Parathyroid adenoma (tissue), 2 donors: ENCODE measurements around the gene SNAP47.

ENCODE experiments used
- H2AFZ ChIP-seq: fragments of 300-600 bp; sonication (generic); one replicate; pipeline ENCODE4 v1.7.0; 2017; ENCODE audit warnings: antibody characterized with exemption, mild to moderate bottlenecking
- H3K27ac ChIP-seq: fragments of 300-600 bp; sonication (generic); one replicate; pipeline ENCODE4 v1.7.0; 2017
- H3K27me3 ChIP-seq: fragments of 300-600 bp; sonication (generic); one replicate; pipeline ENCODE4 v1.7.0; 2017; ENCODE audit warnings: low read length; ENCODE audit not compliant: control insufficient read depth, insufficient read depth
- H3K36me3 ChIP-seq: fragments of 300-600 bp; sonication (generic); one replicate; pipeline ENCODE4 v1.7.0; 2017; ENCODE audit warnings: low read length; ENCODE audit not compliant: control insufficient read depth, insufficient read depth
- H3K4me1 ChIP-seq: fragments of 300-600 bp; sonication (generic); one replicate; pipeline ENCODE4 v1.7.0; 2017; ENCODE audit warnings: control low read depth
- H3K4me2 ChIP-seq: fragments of 300-600 bp; sonication (generic); one replicate; pipeline ENCODE4 v1.7.0; 2017; ENCODE audit warnings: low read length
- H3K4me3 ChIP-seq: fragments of 300-600 bp; sonication (generic); one replicate; pipeline ENCODE4 v1.7.0; 2017; ENCODE audit warnings: low read depth, low read length
- H3K79me2 ChIP-seq: fragments of 300-600 bp; sonication (generic); one replicate; pipeline ENCODE4 v1.7.0; 2017; ENCODE audit warnings: control low read depth
- H3K9ac ChIP-seq: fragments of 300-600 bp; sonication (generic); one replicate; pipeline ENCODE4 v1.7.0; 2017; ENCODE audit warnings: mild to moderate bottlenecking
- H3K9me3 ChIP-seq: fragments of 300-600 bp; sonication (generic); one replicate; pipeline ENCODE4 v1.7.0; 2017; ENCODE audit warnings: low read length; ENCODE audit not compliant: control insufficient read depth
- CTCF ChIP-seq: fragments of 300-600 bp; sonication (generic); IDR thresholded peaks from one replicate; pipeline ENCODE4 v1.7.0; 2017; ENCODE audit warnings: antibody characterized with exemption, mild to moderate bottlenecking
- donor health status: primary hyperparathyroidism.

SNAP47 gene

GRCh38 chr1:227797625-227798024 is 62.4 kb downstream of the SNAP47 start:
- no peak for TF ChIP-seq CTCF
- Histone ChIP-seq H3K4me1 (no peaks in the 10 kb centered on the region), H3K9me3 (no peaks in the 10 kb centered on the region), H3K27ac (no peak overlapping the region), H3K4me3 (no peak overlapping the region), H3K4me2 (no peak overlapping the region), H2AFZ (no peak overlapping the region), H3K9ac (no peak overlapping the region), H3K36me3 (no peaks in the 10 kb centered on the region), H3K79me2 (no peaks in the 10 kb centered on the region), H3K27me3 (no peaks in the 10 kb centered on the region)

GRCh38 chr1:227798078-227798802 is 63.0 kb downstream of the SNAP47 start:
- no peaks in the 10 kb centered on the region for H3K9me3 ChIP-seq
- H3K4me2 ChIP-seq = no peak overlapping the region
- H2AFZ ChIP-seq = no peak overlapping the region
- no peak overlapping the region for H3K27ac ChIP-seq
- no peaks in the 10 kb centered on the region for H3K4me1 ChIP-seq
- no peak overlapping the region for H3K4me3 ChIP-seq
- no peak for TF ChIP-seq CTCF
- no peak overlapping the region for H3K9ac ChIP-seq
- H3K27me3 ChIP-seq = no peaks in the 10 kb centered on the region
- no peaks in the 10 kb centered on the region for H3K36me3 ChIP-seq
- no peaks in the 10 kb centered on the region for H3K79me2 ChIP-seq

- Histone ChIP-seq H3K4me1 (no peaks in the 10 kb centered on the region), H3K36me3 (no peaks in the 10 kb centered on the region), H3K4me2 (no peak overlapping the region), H3K4me3 (no peak overlapping the region), H3K9ac (no peak overlapping the region), H3K27me3 (no peaks in the 10 kb centered on the region), H3K9me3 (no peaks in the 10 kb centered on the region), H2AFZ (no peak overlapping the region), H3K79me2 (no peaks in the 10 kb centered on the region), H3K27ac (no peak overlapping the region)
- no peak for TF ChIP-seq CTCF
Observed at GRCh38 chr1:227799756-227800155, 64.5 kb downstream of the SNAP47 start.

- no peaks in the 10 kb centered on the region for H3K9me3 ChIP-seq
- H2AFZ ChIP-seq = no peak overlapping the region
- H3K27ac ChIP-seq = no peak overlapping the region
- no peaks in the 10 kb centered on the region for H3K79me2 ChIP-seq
- no peaks in the 10 kb centered on the region for H3K4me1 ChIP-seq
- no peak overlapping the region for H3K4me2 ChIP-seq
- no peak overlapping the region for H3K9ac ChIP-seq
- H3K36me3 ChIP-seq = no peaks in the 10 kb centered on the region
- no peaks in the 10 kb centered on the region for H3K27me3 ChIP-seq
- no peak overlapping the region for H3K4me3 ChIP-seq
- TF ChIP-seq CTCF = no peak
Observed at GRCh38 chr1:227803933-227804332, 68.7 kb downstream of the SNAP47 start.

- H3K36me3 ChIP-seq = no peaks in the 10 kb centered on the region
- no peak for TF ChIP-seq CTCF
- no peaks in the 10 kb centered on the region for H3K9me3 ChIP-seq
- no peak overlapping the region for H3K9ac ChIP-seq
- no peaks in the 10 kb centered on the region for H3K4me1 ChIP-seq
- no peaks in the 10 kb centered on the region for H3K27me3 ChIP-seq
- H3K4me3 ChIP-seq = no peak overlapping the region
- no peak overlapping the region for H2AFZ ChIP-seq
- H3K27ac ChIP-seq = no peak overlapping the region
- no peak overlapping the region for H3K4me2 ChIP-seq
- H3K79me2 ChIP-seq = no peaks in the 10 kb centered on the region
Observed at GRCh38 chr1:227805606-227806197, 70.5 kb downstream of the SNAP47 start.
